HG03045 (cell line): Measurements from ENCODE around the gene ZNF575.

Source experiments
- ATAC-seq: cut with Tn5 transposase; IDR thresholded peaks from one replicate; pipeline ENCODE4 v1.9.1; 2021; ENCODE audit warnings: mild to moderate bottlenecking, moderate library complexity; ENCODE audit not compliant: unreplicated experiment

The ZNF575 gene, protein sequence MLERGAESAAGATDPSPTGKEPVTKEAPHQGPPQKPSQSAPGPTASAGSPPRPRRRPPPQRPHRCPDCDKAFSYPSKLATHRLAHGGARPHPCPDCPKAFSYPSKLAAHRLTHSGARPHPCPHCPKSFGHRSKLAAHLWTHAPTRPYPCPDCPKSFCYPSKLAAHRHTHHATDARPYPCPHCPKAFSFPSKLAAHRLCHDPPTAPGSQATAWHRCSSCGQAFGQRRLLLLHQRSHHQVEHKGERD

DNA sequence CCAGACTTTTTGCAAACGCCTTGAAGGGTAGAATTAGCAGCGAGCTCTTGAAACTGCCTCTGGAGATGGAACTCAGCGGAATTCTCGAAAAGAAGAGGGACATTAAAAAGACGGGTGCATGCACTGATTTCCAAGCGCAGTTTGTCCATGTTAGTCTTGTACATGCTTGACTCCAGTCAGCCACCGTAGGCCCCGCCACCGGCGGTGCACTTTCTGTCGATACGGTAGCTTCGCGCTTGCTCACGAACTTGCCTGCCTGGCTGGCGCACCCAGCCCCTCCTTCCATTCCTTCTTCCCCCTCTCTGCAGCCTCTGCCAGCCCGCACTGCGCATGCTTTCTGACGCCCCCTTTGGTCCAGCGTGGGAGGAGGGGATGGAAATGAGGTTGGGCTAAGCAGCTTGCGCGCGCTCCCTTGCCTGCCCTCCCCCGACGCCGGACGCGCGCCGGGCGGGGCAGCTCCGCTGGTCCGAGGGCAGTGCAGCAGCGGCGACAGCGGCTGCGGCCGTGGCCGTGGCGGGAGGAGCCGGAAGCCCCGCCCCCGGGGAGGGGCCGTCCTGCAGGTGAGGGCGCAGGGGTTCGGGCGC lies at the start of gene ZNF575:
ZNF575 (plus strand) TSS at position 227 of the 584 bp plus-strand sequence. CDS start 1,235 bp downstream, outside the sequence.
- ATAC-seq = peak; percentile 62

DNA sequence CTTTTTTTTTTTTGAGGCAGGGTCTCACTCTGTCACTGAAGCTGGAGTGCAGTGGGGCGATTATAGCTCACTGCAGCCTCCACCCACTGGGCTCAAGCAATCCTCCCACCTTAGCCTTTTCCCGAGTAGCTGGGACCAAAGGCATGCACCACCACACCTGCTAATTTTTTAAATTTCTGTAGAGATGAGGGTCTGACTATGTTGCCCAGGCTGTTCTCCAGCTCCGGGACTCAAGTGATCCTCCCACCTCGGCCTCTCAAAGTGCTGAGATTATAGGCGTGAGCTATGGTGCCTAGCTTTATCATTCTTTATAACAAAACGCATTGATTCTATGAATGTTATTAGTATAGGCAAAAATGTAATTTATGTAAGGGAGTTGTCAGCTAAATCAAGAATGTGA lies 49.7 kb upstream of the ZNF575 start:
- no peak for ATAC-seq

DNA sequence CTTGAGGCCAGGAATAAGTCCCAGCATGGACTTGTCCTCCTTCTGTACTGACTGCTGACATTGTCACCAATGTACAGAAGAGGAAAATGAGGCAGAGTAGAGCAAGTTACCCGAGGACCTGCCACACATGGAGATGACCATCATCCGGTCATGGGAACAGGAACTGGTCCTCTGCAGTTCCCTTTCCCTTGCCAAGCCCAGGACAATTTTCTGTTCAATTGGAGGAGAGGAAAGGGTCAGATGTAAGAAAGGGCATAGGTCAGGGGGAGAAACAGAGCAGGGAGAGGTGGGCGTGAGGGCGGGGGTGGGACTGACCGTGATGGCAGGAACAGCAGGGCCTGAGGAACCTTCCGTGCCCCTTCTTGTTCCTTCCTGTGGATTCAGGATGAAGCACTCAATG lies 47.0 kb upstream of the ZNF575 start:
- no peak for ATAC-seq

DNA sequence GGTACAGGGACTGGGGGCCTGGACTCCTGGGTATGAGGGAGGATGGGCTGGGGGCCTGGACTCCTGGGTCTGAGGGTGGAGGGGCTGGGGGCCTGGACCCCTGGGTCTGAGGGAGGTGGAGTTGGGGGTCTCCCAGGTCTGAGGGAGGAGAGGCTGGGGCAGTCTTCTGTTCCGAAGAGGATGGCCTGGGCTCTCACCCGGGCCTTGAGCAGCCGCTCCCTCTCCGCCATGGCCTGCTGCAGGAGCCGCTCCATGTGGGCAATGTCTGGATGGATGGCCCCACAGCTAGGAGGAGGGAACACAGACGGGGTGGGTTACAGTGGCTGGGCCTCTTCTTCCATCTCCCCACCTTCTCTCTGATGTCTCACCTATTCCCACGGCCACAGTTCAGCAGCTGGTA lies 46.6 kb upstream of the ZNF575 start:
- ATAC-seq = no peak

DNA sequence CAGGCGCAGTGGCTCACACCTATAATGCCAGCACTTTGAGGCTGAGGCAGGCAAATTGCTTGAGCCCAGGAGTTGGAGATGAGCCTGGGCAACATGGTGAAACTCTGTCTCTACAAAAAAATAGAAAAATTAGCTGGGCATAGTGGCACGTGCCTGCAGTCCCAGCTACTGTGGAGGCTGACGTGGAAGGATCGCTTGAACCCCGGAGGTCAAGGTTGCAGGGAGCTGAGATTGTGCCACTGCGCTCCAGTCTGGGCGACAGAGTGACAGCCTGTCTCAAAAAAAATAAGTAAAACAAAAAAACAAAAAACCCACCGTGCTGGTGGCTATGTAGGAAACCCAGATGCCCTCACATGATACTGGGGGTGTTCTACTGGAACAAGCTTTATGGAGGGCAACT lies 44.8 kb upstream of the ZNF575 start:
- no peak for ATAC-seq

DNA sequence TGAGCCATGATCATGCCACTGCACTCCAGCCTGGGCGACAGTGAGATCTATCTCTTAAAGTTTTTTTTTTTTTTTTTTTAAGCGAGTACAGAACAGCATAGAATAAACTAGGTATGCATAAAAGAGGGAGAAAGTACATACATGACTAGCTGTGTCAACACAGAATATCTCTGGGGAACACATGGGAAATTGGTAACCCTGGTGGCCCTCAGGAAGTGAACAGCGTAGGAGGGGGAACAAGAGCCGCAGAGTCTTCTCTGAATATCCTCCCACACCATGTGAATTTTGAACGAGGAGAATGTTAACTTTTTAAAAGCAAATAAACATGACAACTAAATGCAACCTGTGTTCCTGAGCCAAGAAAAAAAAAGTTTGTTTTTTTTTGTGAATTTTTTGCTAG lies 43.7 kb upstream of the ZNF575 start:
- ATAC-seq = no peak

DNA sequence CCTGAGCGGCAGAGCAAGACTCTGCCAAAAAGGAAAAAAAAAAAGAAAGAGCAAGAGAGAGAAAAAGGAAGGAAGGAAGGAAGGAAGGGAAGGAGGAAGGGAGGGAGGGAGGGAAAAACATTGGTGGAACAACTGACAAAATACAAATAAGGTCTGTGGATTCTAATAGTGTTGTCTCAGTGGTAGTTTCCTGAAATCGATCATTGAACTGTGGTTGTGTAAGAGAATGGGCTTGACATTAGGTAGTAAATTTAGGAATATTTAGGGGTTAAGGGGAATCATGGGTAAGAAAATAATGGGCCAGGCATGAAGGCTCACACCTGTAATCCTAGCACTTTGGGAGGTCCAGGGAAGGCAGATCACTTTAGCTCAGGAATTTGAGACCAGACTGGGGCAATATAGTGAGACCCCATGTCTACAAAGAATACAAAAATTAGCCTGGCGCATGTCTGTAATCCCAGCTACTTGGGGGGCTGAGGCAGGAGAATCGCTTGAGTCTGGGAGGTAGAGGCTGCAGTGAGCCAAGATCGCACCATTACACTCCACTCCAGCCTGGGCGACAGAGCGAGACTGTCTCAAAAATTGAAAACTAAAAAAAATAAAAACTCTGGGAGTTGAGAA lies 42.9 kb upstream of the ZNF575 start:
- ATAC-seq = no peak

DNA sequence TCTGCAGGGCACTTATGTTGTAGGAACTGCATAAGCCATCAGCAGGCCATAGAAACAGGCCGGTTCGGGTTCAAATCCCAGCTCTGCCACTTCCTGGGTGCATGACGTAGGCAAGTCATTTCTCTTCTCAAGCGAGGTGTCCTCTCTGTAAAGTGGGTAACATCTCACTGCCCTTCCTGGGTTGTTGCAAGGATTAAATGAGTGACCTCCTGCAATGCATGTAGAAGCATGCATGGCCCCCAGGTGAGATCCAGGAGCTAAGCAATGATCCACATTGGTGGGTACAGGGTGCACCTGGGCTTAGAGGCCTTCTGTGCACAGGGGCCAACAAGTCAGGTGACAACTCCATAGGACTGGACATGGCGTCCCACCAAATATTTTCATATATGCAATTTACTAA lies 42.2 kb upstream of the ZNF575 start:
- ATAC-seq = no peak

DNA sequence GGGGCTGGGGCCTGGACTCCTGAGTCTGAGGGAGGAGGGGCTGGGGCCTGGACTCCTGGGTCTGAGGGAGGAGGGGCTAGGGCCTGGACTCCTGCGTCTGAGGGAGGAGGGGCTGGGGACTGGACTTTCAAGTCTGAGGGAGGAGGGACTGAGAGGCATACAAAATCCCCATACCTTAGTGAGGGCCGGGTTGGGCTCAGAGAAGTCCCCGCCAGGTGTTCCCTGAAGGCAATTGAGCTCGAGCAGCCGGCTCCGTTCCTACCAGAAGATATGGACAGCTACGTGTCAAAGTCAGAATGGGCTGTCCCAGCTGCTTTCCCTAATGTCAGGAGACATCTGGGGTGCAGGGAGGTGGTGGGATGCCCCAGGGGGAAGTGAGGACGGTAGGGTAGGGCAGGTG lies 37.9 kb upstream of the ZNF575 start:
- ATAC-seq = no peak

DNA sequence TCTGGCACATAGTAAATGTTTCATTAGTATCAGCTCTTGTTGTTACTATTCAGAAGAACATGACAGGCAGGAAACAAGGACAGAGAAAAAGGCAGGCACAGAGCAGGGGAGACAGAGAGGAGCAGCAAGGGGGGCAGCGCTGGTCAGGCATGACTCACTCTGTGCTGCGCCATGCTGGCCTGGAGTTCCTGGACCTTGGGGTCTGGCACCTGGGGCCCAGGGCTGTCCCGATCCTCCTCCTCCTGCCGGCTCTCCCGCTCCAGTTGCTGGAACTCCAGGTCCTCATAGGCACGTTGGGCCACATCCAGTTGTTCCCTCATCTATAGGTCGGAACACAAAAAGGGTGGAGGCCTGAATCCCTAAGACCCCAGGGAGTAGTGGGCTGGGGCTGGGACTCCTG lies 36.0 kb upstream of the ZNF575 start:
- no peak for ATAC-seq

DNA sequence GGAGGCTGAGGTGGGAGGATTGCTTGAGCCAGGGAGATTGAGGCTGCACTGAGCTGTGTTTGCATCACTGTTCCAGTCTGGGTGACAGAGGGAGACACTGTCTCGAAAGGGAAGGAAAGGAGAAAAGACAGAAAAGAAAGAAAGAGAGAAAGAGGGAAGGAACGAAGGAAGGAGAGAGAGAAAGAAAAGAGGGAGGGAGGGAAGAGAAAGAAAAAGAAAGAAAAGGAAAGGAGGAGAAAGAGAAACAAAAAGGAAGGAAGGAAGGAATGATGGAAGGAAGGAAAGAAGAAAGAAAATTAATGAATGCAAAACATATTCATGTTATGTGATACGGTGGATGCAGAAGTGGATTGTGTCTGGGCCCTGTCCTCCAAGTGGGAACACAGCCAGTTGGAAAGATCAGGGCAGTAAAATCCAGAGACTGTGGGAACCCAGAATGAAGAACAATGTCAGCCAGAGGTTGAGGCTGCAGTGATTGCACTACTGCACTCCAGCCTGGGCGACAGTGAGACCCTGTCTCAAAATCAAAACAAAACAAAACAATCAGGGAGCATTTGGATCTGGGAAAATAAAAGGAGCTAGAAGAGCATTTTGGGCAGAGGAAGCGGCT lies 34.6 kb upstream of the ZNF575 start:
- ATAC-seq = no peak

DNA sequence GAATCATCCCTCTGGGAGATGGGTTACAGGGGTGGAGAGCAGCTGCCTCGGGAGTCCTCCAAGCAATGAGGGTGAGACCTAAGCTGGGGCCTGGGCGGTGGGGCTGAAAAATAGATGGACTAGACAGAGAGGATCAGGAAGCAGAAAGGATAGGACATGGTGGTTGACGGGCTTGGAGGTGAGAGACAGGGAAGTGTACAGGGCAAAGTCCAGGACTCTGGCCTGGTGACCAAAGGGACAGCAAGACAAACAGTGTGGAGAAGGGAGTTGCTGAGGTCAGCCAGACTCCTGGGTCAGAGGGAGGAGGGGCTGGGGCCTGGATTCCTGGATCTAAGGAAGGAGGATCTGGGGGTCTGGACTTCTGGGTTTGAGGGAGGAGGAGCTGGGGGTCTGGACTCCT lies 33.9 kb upstream of the ZNF575 start:
- ATAC-seq = no peak

DNA sequence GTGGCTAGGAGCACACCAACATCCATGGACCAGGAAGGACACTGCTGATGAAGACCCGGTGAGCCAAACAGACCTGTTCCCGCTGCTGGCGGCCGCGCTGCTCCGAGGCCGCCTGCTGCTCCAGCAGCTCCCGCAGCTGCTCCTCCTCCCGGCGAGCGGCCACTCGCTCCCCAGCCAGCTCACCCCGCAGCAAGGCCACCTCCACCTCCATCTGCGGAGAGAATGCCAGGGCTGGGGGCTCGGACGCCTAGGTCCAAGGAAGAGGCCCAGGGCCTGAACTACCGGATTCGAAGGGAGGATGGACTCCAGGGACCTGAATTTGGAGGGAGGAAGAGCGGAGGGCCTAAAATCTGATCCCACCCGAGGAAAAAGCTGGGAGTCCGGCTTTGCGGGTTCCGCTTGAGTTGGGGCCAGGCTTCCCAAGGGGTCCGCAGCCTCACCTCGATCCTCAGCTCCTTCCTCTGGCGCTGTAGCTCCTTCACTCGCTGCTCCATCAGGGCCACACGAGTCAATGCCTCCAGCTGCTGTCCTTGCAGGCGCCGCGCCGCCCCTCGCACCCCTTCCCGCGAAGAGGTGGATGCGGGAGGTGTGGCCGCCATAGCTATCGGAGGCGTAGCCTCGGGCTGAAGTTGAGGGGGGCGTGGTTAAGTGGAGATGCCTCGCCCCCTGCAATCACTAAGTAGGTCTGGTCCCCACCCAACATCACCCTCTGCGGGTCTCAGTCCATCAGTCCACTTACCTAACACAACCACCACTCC lies 31.1 kb upstream of the ZNF575 start:
- no peak for ATAC-seq

DNA sequence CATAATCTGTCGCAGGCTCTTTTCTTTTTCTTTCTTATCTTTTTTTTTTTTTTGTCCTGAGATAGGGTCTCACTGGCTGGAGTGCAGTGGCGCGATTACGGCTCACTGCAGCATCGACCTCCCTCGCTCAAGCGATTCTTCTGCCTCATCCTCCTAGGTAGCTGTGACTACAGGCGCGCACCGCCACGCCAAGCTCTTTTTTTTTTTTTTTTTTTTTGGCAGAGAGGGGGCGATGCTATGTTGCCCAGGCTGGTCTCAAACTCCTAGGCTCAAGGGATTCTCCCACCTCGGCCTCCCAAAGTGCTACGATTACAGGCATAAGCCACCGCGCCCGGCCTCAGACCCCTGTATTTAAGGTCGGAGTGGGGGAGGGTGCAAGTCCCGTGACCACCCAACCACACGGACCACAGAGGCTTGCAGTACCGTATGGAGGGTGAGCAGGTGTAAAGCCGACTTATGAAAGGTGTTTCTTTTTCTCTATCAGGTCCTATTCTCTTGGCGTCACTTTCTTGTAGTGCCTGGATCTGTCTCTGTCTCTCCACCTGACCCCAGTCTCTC lies 30.5 kb upstream of the ZNF575 start:
- ATAC-seq = no peak

DNA sequence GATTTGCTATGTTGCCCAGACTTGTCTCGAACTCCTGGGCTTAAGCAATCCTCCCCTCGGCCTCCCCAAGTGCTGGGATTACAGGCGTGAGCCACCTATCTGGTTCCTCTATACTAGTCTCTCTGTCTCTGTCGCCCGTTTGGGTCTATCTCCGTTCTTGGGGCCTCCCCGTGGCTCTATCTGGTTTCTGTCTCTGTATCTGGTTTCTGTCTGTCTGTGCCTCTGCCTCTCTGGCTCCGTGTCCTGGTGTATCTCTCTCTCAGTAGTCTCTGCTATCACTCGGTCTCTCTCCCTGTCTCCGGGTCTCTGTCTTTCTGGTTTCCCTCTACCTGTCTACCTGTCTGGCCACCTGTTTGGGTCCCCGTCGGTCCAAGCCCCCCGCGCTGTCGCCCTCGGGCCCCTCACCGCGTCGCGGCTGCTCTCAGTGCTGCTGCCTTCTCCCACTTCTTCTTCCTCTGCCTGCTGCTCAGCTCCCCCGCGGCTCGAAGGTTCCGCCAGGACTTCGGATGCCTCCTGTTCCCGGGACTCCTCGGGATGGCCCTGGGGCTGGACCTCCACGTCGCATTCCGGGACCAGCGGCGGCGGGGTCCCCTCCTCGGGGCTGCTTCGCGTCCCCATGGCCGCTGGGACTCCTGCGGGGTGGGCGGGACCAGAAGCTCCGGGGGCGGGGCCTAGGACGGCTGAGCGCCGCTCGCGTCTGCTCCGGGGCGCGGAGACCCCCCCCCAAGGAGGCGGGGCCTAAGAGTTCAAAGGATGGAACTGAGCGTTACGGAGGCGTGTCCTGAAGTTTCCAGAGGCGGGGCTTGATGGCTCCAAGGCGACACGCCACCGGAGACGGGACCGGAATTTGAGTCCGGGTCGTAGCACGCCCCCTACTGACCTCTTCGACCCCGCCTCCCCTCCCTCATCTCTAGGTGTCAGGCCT lies 29.2 kb upstream of the ZNF575 start:
- ATAC-seq = peak; percentile 87

DNA sequence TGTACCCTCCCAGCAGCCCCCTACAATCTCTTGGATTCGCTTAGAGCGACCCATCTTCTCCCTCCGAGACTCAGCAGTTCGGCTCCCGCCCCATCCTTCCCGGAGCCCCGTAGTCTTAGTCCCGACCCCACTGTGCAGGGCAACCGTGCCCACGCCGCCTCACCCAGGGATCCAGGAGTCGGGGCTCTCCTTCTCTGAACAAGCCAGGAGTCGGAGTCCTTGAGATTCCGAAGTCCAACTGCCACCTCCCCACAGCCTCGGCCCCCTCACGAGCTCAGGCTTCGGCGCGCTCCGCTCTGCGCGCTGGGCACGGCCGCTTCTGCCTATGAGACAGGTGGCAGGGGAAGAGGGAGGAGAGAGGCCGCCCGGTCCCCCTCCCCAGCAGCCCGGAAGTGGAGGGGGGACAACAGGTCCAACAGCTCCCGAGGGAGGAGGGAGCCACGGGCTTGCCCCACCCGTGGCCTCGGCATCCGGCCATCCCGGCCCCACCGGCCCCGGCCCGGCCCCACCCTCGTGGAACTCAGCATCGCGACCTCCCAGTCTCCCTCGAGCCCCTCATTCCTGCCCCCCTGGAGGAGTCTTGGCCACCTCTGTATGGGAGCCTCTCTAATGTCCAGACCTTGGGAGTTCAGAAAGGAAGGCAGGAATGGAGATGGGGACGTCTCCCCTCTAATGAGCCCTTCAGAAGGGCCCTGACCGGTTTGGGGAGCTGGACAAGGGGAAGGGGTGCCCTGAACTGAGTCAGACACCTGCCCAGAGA lies 28.4 kb upstream of the ZNF575 start, which contains the start of gene PHLDB3:
PHLDB3 (minus strand) TSS at position 321 of the 760 bp plus-strand sequence. CDS start 628 bp downstream, outside the sequence.
- ATAC-seq = peak; percentile 17

DNA sequence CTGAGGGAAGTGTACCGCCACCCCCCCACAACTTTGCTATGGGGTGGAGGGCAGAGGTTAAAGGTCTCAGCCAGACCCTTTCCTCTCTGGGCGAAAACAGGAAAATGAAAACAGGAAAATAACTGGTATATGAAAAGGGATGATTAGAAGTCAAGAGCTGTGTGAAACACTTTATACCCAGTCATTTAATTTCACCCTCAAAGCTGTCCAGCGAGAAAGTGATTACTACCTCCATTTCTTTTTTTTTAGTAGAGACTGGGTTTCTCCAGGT lies 27.9 kb upstream of the ZNF575 start:
- ATAC-seq = no peak

DNA sequence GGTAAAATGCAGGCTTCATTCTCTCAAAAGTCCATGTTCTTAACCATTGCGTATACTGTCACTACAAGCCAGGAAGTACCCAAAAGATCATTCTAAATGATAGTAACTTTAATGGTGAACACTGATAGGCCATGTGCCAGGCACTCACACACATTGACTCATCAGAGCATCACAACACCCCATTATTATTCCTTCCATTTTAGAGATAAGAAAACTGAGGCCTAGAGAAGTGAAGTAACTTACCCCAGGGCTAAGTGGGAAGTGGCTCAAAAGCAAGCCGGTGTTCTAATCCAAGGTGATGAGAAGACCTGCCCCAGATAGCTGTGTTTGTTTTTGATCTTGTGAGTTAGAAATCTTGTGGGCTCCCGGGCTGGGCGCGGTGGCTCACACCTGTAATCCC lies 27.0 kb upstream of the ZNF575 start:
- ATAC-seq = no peak

DNA sequence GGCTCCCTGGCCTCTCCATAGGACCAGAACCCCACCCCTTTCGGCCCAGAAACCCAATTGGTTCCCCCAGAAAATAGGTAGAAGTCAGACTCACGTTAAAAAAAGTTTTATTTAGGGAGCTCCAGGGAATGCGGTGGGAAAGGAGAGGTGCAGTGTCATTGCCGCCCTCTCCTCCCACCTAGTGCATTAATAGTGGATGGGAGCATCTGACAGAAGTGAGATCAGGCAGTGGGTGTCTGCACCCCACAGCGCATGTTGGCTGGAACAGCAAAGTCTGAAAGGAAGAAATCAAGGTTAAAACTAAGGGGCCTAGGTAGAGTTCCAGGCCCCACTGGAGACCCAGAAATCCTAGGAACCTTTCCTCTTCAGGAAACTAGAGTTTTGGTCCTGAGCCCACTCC lies 26.4 kb upstream of the ZNF575 start:
- no peak for ATAC-seq
